Loucy (cell line): ENCODE data around the gene SEMA4C.
"Not testable (repeated sequence)": the region's sequence is repeated elsewhere in the genome, so short reads cannot be mapped to it uniquely, and the experiment has no call there.

Source experiments
- H2AFZ ChIP-seq: fragments of 200-600 bp; sonication (generic); 2 replicates; pipeline ENCODE4 v1.6.0; 2016; ENCODE audit warnings: antibody characterized with exemption, mild to moderate bottlenecking, low read length, moderate library complexity
- H3F3A ChIP-seq: fragments of 200-600 bp; 2 replicates; pipeline ENCODE4 v1.6.0; 2016; ENCODE audit warnings: antibody characterized with exemption, low read depth, mild to moderate bottlenecking
- H3K27me3 ChIP-seq: fragments of 200-600 bp; sonication (generic); 2 replicates; pipeline ENCODE4 v1.6.1; 2014; ENCODE audit warnings: low read length, mild to moderate bottlenecking; ENCODE audit not compliant: insufficient read depth, poor library complexity, severe bottlenecking
- H3K36me3 ChIP-seq: fragments of 200-600 bp; sonication (generic); 2 replicates; pipeline ENCODE4 v1.6.1; 2016; ENCODE audit warnings: low read length; ENCODE audit not compliant: insufficient read depth
- H3K4me1 ChIP-seq: fragments of 200-600 bp; sonication (generic); 2 replicates; pipeline ENCODE4 v1.5.1; 2014; ENCODE audit warnings: low read length, mild to moderate bottlenecking; ENCODE audit not compliant: insufficient read depth, poor library complexity, severe bottlenecking
- H3K4me2 ChIP-seq: fragments of 200-600 bp; sonication (generic); 2 replicates; pipeline ENCODE4 v1.6.0; 2014; ENCODE audit warnings: antibody characterized with exemption, low read length, low read depth, mild to moderate bottlenecking; ENCODE audit not compliant: poor library complexity, severe bottlenecking
- H3K4me3 ChIP-seq: fragments of 200-600 bp; sonication (generic); 2 replicates; pipeline ENCODE4 v1.5.1; 2014; ENCODE audit warnings: low read length, mild to moderate bottlenecking, mixed read lengths; ENCODE audit not compliant: poor library complexity, severe bottlenecking
- H3K79me2 ChIP-seq: fragments of 200-600 bp; sonication (generic); 2 replicates; pipeline ENCODE4 v1.6.1; 2014; ENCODE audit warnings: low read length; ENCODE audit not compliant: insufficient read depth
- H3K9ac ChIP-seq: fragments of 200-600 bp; sonication (generic); 2 replicates; pipeline ENCODE4 v1.6.0; 2014; ENCODE audit warnings: mild to moderate bottlenecking, low read depth, low read length, moderate library complexity; ENCODE audit not compliant: poor library complexity, severe bottlenecking
- H3K9me2 ChIP-seq: fragments of 200-600 bp; sonication (generic); replicated peaks from 2 replicates; pipeline ENCODE4 v1.6.1; 2016; ENCODE audit warnings: low read depth, low read length, mixed read lengths
- H3K9me3 ChIP-seq: fragments of 200-600 bp; sonication (generic); 2 replicates; pipeline ENCODE4 v1.6.1; 2014; ENCODE audit warnings: mild to moderate bottlenecking, antibody characterized with exemption, low read length, low read depth; ENCODE audit not compliant: insufficient read depth
- H4K20me1 ChIP-seq: fragments of 200-600 bp; sonication (generic); 2 replicates; pipeline ENCODE4 v1.6.0; 2014; ENCODE audit warnings: antibody characterized with exemption, low read length, mild to moderate bottlenecking; ENCODE audit not compliant: insufficient read depth, poor library complexity, severe bottlenecking
- CTCF ChIP-seq: fragments of 200-600 bp; sonication (generic); conservative IDR thresholded peaks from 2 replicates; pipeline ENCODE4 v1.5.1; 2014; ENCODE audit warnings: mild to moderate bottlenecking, antibody characterized with exemption, low read length
- EZH2phosphoT487 ChIP-seq: fragments of 200-600 bp; IDR thresholded peaks from 2 replicates; pipeline ENCODE4 v1.6.1; 2018; ENCODE audit warnings: antibody characterized with exemption, mild to moderate bottlenecking, moderate library complexity, borderline replicate concordance

The SEMA4C gene

GRCh38 chr2:96864343-96865091 lies 5.4 kb downstream of the SEMA4C start:
- H2AFZ ChIP-seq = no peak overlapping the region
- no peak overlapping the region for H3K9ac ChIP-seq
- H3F3A ChIP-seq = no peaks in the 10 kb centered on the region
- peaks cover 52% of the 10 kb centered on the region for H3K79me2 ChIP-seq
- no peaks in the 10 kb centered on the region for H3K9me2 ChIP-seq
- H3K36me3 ChIP-seq = peaks cover 44% of the 10 kb centered on the region; the same call in 1 of the 2 replicates
- H3K4me2 ChIP-seq = no peak overlapping the region
- H4K20me1 ChIP-seq = peaks cover 40% of the 10 kb centered on the region
- TF ChIP-seq EZH2phosphoT487 (no peak), CTCF (no peak)
- no peak overlapping the region for H3K4me3 ChIP-seq
- peaks cover 3% of the 10 kb centered on the region for H3K27me3 ChIP-seq
- peaks cover 18% of the 10 kb centered on the region for H3K4me1 ChIP-seq
- no peaks in the 10 kb centered on the region for H3K9me3 ChIP-seq

GRCh38 chr2:96863575-96864342 lies 6.1 kb downstream of the SEMA4C start:
- Histone ChIP-seq H3K36me3 (peaks cover 44% of the 10 kb centered on the region; the same call in 1 of the 2 replicates), H3K27me3 (peaks cover 2% of the 10 kb centered on the region), H3F3A (no peaks in the 10 kb centered on the region), H3K4me1 (peaks cover 18% of the 10 kb centered on the region), H3K4me3 (no peak overlapping the region), H3K9ac (no peak overlapping the region), H2AFZ (no peak overlapping the region), H3K4me2 (no peak overlapping the region), H3K79me2 (peaks cover 47% of the 10 kb centered on the region), H3K9me3 (no peaks in the 10 kb centered on the region), H4K20me1 (peaks cover 40% of the 10 kb centered on the region), H3K9me2 (no peaks in the 10 kb centered on the region)
- no peak for TF ChIP-seq CTCF
- TF ChIP-seq EZH2phosphoT487 = no peak

GRCh38 chr2:96863056-96863455 lies 6.8 kb downstream of the SEMA4C start:
- Histone ChIP-seq H3K79me2 (peaks cover 40% of the 10 kb centered on the region), H3K4me1 (peaks cover 17% of the 10 kb centered on the region), H3K36me3 (peaks cover 44% of the 10 kb centered on the region; the same call in 1 of the 2 replicates), H4K20me1 (peaks cover 39% of the 10 kb centered on the region)
- H3K4me2 ChIP-seq, H3F3A ChIP-seq, H2AFZ ChIP-seq, H3K9me3 ChIP-seq, H3K9ac ChIP-seq, H3K9me2 ChIP-seq, H3K27me3 ChIP-seq, H3K4me3 ChIP-seq: not testable (repeated sequence)
